Amniotic epithelial cell (primary cell): Measurements from ENCODE around the gene GBP7.
A peak's percentile ranks its signal among the peaks of the same experiment; 100 is the strongest.

Source experiments
- DNase-seq: peaks from one replicate; pipeline ENCODE4 v3.0.0-alpha.2; 2010; ENCODE audit warnings: low read depth

Gene GBP7

DNA sequence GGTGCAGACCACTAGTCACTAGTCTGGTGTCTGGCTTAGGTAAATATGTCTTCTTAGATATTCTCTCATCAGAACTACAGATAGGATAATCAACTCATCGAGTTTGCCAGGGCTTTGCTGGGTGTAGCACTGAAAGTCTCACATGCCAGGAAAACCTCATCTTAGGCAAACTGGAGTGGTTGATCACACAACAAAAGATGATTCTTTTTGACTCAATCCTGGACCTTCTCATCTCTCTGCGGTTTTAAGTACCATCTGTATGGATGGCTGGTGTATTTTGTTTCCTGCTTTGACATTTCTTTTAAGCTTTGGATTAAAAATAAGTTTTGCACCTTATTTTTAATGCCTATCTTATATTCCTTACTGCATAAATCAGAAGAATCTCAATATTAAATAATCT lies 61.1 kb downstream of the GBP7 start:
- no peak for DNase-seq

- peak; percentile 1 for DNase-seq
These were observed 62.8 kb downstream of the GBP7 start for GRCh38 chr1:89112871-89113613.

DNA sequence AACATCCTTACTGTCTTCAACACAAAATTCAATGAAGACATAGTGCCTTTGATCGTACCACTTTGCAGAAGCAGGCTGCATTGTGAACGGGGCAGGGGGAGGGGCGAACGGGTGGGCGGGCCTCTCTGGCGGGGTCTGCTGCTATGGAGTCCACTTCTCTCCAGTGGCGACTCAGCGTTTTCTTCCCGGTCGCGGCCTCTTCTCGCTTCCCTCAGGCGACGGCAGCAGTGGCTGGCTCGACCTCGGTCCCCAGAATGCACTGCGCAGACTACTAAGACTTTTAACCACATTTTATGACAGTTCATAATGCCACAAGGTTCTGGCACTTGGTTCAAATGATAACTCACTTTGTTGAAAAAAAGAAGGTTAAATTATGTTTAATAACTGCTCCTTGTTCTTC lies 71.1 kb downstream of the GBP7 start:
- no peak for DNase-seq

DNA sequence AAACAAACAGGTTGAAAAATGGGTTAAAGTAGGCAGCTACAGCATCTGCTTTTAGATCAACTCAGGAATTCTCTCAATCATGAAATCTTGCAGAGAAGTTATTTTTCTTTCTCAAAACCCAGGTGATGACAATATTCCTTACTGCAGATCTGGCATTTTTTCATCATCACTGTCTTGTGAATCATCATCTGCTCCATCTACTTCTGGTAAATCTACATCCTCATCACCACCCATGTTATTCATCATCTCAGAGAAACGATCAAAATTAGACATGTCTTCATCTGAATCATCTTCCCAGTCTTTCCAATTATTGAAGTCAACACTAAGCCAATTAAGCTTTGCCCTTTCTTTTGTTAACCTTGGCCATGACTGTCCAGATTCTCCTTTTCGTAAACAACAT lies 71.7 kb downstream of the GBP7 start:
- DNase-seq: peak; percentile 12

- no peak for DNase-seq
These were observed 73.8 kb downstream of the GBP7 start for GRCh38 chr1:89102021-89102420.

DNA sequence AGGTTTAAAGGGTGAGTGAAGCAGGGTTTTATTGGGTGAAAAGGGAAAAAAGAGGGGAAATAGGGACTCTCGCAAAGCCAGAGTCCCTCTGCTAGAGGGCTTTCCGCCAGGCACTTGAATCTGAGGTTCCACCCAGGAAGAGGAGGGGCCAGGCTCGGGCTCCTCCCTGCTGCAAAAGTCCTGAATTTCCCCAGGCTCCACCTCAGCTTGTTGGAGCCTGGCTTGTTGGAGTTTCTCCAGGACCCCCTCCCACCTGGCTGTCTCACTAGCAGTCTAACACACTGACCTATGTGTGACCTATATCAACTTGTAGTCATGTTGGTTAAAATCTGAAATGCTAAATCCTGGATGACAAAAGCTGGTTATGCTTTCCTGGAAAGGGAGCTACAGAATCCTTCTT lies 75.4 kb downstream of the GBP7 start:
- no peak for DNase-seq

DNA sequence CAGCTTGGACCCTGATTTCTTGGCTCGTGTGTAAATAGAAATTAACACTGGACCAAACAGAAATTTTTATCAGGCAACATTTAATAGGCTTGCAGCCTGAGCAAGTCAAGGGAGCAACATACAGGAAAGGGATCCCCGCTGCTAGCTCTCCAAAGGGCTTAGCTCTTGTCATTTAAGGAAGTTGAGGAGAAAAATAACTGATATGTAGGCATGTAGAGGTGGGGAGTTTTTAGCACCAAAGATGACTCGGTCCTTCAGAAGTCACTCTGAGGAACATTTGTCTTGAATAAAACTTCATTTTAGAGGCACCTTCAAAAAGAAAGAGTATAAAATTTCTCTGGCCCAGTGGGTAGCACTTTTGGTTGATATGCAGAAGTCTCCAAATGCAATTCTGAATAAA lies 76.9 kb downstream of the GBP7 start:
- no peak for DNase-seq

GRCh38 chr1:89095737-89096136 lies 80.1 kb downstream of the GBP7 start:
- DNase-seq: no peak

- DNase-seq: no peak
These were observed 85.8 kb downstream of the GBP7 start for GRCh38 chr1:89089962-89090361.

GRCh38 chr1:89088572-89088971 lies 87.2 kb downstream of the GBP7 start:
- no peak for DNase-seq

DNA sequence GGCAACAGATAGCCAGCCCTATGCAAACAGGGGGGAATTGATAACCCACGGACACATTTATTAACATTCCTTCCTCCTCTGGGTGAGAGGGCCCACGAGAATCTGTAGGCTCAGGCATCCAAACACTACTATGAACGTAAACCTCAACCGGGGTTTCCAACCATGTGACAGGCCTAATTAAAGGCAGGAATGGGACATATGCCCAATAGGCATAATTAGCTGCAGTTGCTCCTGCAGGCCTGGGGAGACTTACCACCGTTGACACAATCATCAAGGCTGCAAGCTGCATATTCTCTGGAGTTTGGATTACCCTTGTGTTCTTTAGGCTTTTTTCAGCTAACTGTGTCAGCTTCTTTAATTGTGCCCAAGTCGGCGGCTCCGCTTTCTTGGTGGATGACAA lies 88.6 kb downstream of the GBP7 start:
- no peak for DNase-seq

DNA sequence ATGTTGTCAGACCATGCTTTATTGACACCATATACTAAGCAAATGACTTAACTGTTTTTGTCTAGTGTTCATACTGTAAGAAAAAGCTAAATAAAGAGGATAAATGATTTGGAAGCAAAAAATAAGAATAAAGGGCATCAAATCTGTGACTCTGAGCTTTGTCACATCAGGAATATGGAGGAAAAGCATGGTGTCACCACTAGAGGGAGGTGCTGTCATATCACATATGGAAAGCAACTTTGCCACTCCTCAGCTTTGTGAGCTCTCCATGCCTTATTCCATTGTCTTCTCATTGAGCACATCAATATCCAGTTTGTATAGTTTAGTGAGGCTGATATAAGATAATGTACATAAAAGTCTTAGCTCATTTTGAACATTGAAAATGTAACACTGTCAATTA lies 90.0 kb downstream of the GBP7 start:
- peak; percentile 63 for DNase-seq
